OCI-LY3 (cell line): ENCODE results near the gene MT1M.
A peak's percentile ranks its signal among the peaks of the same experiment; 100 is the strongest.

Experiments used
- H2AFZ ChIP-seq: fragments of 200-600, 300-600 bp; shearing (Covaris generic); 2 replicates; pipeline ENCODE4 v1.6.0; 2014; ENCODE audit warnings: antibody characterized with exemption, low read depth, low read length
- H3K27ac ChIP-seq: fragments of 200-600, 300-600 bp; sonication (generic); 2 replicates; pipeline ENCODE4 v1.5.1; 2014; ENCODE audit warnings: mild to moderate bottlenecking, low read length, moderate library complexity, mixed read lengths
- H3K27me3 ChIP-seq: fragments of 200-600, 300-600 bp; sonication (generic); 2 replicates; pipeline ENCODE4 v1.6.1; 2014; ENCODE audit warnings: low read depth, low read length, mixed read lengths
- H3K36me3 ChIP-seq: fragments of 200-600, 300-600 bp; sonication (generic); replicated peaks from 2 replicates; pipeline ENCODE3; 2014; ENCODE audit warnings: low read depth, low read length, mixed read lengths
- H3K4me1 ChIP-seq: fragments of 300-600, 200-600 bp; sonication (generic); 2 replicates; pipeline ENCODE4 v1.6.1; 2014; ENCODE audit warnings: low read length, mixed read lengths
- H3K4me2 ChIP-seq: fragments of 200-600, 300-600 bp; sonication (generic); 2 replicates; pipeline ENCODE4 v1.6.1; 2014; ENCODE audit warnings: low read length, mixed read lengths
- H3K4me3 ChIP-seq: fragments of 300-600, 200-600 bp; sonication (generic); 2 replicates; pipeline ENCODE4 v1.5.1; 2014; ENCODE audit warnings: antibody characterized with exemption, mild to moderate bottlenecking, low read length, moderate library complexity
- H3K79me2 ChIP-seq: fragments of 300-600, 200-600 bp; shearing (Covaris generic); 2 replicates; pipeline ENCODE4 v1.6.1; 2014; ENCODE audit warnings: mild to moderate bottlenecking, low read length, mixed read lengths
- H3K9ac ChIP-seq: fragments of 300-600, 200-600 bp; shearing (Covaris generic); 2 replicates; pipeline ENCODE4 v1.6.0; 2014; ENCODE audit warnings: mild to moderate bottlenecking, low read length, moderate library complexity
- H3K9me3 ChIP-seq: fragments of 200-600, 300-600 bp; shearing (Covaris generic); 2 replicates; pipeline ENCODE4 v1.6.1; 2014; ENCODE audit warnings: low read length, mixed read lengths; ENCODE audit not compliant: insufficient read depth
- H4K20me1 ChIP-seq: fragments of 200-600, 300-600 bp; sonication (generic); 2 replicates; pipeline ENCODE4 v1.6.1; 2016; ENCODE audit warnings: low read length, mixed read lengths; ENCODE audit not compliant: insufficient read depth
- CTCF ChIP-seq: fragments of 200-600, 300-600 bp; sonication (generic); IDR thresholded peaks from 2 replicates; pipeline ENCODE4 v1.5.1; 2014; ENCODE audit warnings: antibody characterized with exemption, low read length, low read depth
- EZH2phosphoT487 ChIP-seq: fragments of 200-600 bp; shearing (Covaris generic); IDR thresholded peaks from 2 replicates; pipeline ENCODE4 v1.6.1; 2018; ENCODE audit warnings: antibody characterized with exemption, mixed run types, low read depth

MT1M gene

GRCh38 chr16:56626685-56627084, 5.8 kb upstream of the MT1M start:
- no peak for TF ChIP-seq CTCF
- no peak for TF ChIP-seq EZH2phosphoT487
- H2AFZ ChIP-seq: no peak overlapping the region
- H3K4me3 ChIP-seq: no peak overlapping the region
- H3K4me1 ChIP-seq: peaks cover 24% of the 10 kb centered on the region
- H3K27ac ChIP-seq: no peak overlapping the region
- H3K36me3 ChIP-seq: no peaks in the 10 kb centered on the region
- H3K9me3 ChIP-seq: no peaks in the 10 kb centered on the region
- H3K9ac ChIP-seq: no peak overlapping the region
- H4K20me1 ChIP-seq: no peaks in the 10 kb centered on the region
- peaks cover 12% of the 10 kb centered on the region for H3K27me3 ChIP-seq
- H3K4me2 ChIP-seq: no peak overlapping the region
- no peaks in the 10 kb centered on the region for H3K79me2 ChIP-seq

- Histone ChIP-seq H3K36me3 (no peaks in the 10 kb centered on the region), H3K4me1 (peaks cover 24% of the 10 kb centered on the region), H3K4me2 (peak overlapping the region; percentile 67; the same call in 1 of the 2 replicates), H3K9me3 (no peaks in the 10 kb centered on the region), H3K79me2 (no peaks in the 10 kb centered on the region), H3K9ac (no peak overlapping the region), H2AFZ (no peak overlapping the region), H4K20me1 (no peaks in the 10 kb centered on the region), H3K27me3 (peaks cover 16% of the 10 kb centered on the region), H3K4me3 (no peak overlapping the region), H3K27ac (no peak overlapping the region)
- no peak for TF ChIP-seq CTCF
- no peak for TF ChIP-seq EZH2phosphoT487
Observed at GRCh38 chr16:56628486-56629350, 3.7 kb upstream of the MT1M start.

- Histone ChIP-seq H3K4me3 (no peak overlapping the region), H3K27me3 (peaks cover 24% of the 10 kb centered on the region), H3K4me2 (peak overlapping the region; percentile 67), H3K27ac (0 out of 2 replicates have a peak overlapping the region, but pooled peaks have one; percentile 30), H3K4me1 (peaks cover 24% of the 10 kb centered on the region), H3K9ac (no peak overlapping the region), H3K79me2 (no peaks in the 10 kb centered on the region), H3K36me3 (no peaks in the 10 kb centered on the region), H2AFZ (no peak overlapping the region), H3K9me3 (no peaks in the 10 kb centered on the region), H4K20me1 (no peaks in the 10 kb centered on the region)
- TF ChIP-seq EZH2phosphoT487 (no peak), CTCF (no peak)
Observed at GRCh38 chr16:56629531-56629930, 2.9 kb upstream of the MT1M start.

- H3K4me1 ChIP-seq: peaks cover 24% of the 10 kb centered on the region
- H3K9ac ChIP-seq: no peak overlapping the region
- no peaks in the 10 kb centered on the region for H4K20me1 ChIP-seq
- no peaks in the 10 kb centered on the region for H3K79me2 ChIP-seq
- no peaks in the 10 kb centered on the region for H3K9me3 ChIP-seq
- peak overlapping the region; percentile 30; the same call in 1 of the 2 replicates for H3K27ac ChIP-seq
- TF ChIP-seq CTCF (no peak), EZH2phosphoT487 (no peak)
- no peak overlapping the region for H2AFZ ChIP-seq
- H3K4me3 ChIP-seq: no peak overlapping the region
- H3K4me2 ChIP-seq: peak overlapping the region; percentile 67
- H3K36me3 ChIP-seq: no peaks in the 10 kb centered on the region
- peaks cover 28% of the 10 kb centered on the region for H3K27me3 ChIP-seq
Observed at GRCh38 chr16:56630134-56630533, 2.3 kb upstream of the MT1M start.
